GM18519 (cell line): ENCODE results near the gene PPP1R15B.

Experiments
- ATAC-seq: cut with Tn5 transposase; IDR thresholded peaks from one replicate; pipeline ENCODE4 v1.9.1; 2021; ENCODE audit warnings: mild to moderate bottlenecking, moderate library complexity; ENCODE audit not compliant: unreplicated experiment, low FRiP score

PPP1R15B gene

GRCh38 chr1:204373911-204374310, 37.7 kb downstream of the PPP1R15B start:
- ATAC-seq = no peak

DNA sequence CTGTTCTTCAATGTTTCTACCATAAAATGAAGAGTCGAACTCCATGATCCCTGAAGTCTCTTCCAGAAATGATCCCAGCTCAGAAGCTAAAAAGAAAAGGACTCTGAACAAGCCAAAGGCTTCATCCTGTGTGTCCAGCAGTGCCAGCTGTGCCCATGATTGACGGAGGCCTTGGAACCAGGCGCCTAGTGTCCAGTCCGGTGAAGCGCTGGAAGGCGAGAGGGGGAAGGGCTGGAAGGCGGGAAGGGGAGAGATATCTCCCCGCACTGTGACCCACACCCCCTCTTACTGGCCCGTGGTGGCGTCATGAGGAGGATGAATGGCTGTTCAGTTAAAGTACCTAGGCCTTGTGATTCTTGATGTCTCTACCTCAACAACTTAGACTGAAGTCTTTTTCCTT, 41.4 kb downstream of the PPP1R15B start:
- ATAC-seq = no peak

DNA sequence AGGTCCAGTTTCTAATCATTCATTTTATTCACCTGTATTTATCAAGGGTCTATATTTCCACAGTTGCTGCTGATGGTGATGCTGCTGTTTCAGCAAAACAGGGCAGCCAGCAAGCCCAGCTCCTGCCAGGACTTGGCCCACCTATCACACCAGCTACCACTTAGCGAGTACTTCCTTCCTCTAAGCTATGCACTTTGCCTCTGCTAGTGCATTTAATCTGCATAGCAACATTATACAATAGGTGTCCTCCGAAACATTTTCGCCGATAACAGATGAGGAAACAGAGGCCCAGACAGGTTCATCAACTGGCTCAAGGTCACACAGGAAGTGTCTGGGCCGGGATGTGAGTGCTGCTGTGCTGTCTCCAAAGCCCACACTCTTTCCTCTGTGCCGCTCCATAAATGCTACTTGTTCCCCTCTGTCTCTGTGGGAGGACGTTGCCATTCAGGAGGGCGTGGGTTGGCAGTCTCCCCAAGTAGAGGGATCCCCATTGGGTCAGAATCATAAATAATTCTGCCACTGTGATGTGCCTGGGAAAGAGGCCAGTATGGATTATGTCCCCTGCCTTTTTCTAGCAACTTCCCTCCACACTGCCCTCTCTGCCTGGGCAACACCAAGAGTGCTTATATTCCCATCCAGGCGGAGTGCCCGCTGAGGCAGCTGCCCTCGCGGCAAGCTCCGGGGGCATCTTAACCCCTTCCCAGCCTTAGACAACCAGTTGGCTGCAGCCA, 42.5 kb downstream of the PPP1R15B start:
- ATAC-seq = no peak

DNA sequence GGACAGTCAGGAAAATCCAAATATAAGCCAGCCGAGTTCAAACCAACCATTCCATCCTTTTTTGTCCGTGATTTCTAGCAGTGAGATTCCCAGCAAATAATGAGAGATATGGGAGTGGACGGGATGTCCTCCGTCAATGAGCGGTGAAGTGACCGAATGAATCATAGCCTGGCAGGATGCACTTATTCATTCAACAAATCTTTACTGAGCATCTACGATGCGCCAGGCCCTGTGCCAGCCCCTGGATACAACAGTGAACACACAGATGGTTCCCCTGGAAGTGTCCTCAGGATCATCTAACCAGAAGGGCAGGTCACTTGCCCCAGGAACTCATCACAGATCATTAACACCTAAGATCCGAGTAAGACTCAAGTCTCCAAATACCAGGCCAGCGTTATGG, 43.7 kb downstream of the PPP1R15B start:
- no peak for ATAC-seq

DNA sequence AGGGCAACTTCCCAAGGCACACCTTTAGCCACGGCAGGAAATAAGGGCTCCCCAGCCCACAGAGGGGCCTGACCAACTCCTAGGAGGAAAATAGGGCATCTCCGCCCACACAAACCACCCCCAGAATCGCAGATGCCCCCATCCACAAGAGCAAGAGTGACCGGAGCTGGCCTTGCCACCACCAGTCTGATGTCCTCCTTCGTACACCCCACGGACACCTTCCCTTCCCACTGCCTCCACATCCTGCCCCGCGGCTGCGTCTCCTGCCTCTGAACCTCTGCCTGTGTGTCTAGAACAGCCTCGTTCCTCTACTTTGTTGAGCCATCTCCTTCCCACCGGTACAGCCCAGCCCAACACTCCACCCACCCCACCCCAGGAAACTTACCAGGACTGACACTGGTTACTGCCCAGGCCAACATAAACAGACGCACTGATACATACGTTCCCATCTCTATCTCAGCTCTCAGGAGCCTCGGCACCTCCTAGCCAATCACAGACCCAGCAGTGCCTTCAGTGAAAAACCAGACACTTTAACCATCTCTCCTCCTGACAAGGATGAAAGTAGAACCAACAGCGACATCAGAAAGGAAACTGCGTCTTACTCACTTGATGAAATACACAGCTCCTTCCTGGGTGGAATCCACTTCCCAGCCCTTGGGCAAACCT, 44.3 kb downstream of the PPP1R15B start:
- no peak for ATAC-seq

DNA sequence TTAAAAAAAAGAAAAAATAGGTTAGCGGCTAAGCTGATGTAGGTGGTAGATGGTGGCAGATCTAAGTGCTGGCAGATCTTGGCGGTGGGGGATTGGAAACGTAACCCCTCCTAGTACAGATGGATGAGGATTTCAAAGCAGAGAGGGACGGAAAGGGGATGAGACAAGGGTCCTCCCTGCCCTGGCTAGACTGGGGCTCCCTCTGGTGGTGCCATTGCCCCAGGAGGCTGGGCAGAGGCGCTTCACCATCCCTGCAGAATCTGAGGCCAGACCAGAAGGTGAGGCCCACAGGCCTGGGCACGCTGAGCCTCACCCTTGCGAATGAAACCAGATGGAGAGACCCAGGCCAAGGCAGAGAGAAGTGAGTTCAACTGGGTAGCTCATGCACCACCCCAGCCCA, 44.9 kb downstream of the PPP1R15B start:
- ATAC-seq = no peak

- ATAC-seq = no peak
Measured at GRCh38 chr1:204363335-204364114, 48.1 kb downstream of the PPP1R15B start.

DNA sequence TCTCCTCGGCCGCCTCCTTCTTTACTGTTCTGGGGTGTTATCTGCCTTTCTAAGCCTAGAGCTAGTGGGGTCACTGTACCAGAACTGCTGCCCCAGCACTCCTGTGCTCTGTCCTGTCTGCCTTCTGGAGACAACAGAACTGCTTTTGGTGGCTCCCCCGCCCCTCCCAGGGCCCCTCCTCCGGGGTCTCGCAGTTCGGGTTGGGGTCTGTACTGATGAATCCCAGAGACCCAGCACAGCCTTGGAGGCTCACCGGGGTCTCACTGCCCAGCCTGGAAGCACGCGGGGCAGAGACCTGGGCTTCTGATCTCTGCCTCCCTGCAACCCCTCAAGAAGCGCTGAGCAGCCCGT, 48.7 kb downstream of the PPP1R15B start:
- ATAC-seq = no peak

DNA sequence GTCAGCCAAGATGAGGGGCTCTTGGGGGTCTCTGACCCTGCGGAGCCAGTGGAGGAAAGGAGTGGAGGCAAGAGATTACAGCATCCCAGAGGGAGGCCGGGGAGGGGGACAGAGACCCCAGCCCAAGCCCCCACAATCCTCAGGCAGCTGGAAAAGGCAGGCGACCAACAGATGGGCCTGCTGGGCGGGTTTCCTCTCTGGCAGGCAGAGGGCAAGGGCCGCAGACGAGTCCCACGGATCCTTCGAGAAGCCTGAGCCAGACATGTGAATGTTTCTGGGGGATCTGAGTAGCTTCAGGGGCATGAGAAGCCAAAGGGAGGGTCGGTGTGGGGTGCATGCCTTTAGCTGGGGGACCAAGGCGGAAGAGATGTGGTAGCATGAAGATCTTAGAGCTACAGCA, 49.8 kb downstream of the PPP1R15B start:
- no peak for ATAC-seq

DNA sequence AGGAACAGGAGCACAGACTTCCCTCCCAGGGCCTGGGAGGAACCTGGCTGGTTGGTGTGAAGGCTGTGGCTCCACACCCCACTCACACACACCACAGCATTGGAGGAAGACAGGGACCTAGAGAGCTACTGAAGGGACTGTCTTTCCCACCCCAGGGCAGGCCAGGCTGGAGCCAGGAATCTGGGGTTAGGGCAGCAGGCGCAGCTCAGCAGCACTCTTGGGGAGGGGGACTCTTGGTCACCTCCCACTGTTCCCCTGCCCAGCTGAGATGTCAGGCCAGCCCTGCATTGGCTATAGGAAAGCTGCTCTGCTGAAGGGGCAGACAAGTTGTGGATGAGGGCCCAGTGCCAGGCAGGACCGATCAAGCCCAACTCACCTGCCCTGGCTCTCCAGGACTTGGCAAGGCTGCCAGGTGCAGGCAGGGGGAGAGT, 50.3 kb downstream of the PPP1R15B start:
- ATAC-seq = no peak

DNA sequence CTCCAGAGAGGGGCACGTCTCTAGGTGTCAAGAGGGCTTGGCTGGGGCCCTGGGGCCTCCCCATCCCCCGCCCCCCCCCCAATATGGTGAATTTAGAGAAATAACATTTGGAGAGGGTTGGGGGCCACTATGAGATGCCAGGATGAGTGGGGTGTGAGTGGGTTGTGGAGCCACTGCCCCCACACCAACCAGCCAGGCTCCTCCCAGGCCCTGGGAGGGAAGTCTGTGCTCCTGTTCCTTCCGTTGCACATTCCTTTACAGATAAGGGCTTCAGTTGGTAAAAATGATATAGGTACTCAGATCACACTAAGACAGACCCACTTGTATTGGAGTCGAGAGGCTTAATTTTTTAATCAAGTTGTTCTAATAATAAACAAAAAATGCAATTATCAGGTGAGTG, 51.3 kb downstream of the PPP1R15B start:
- ATAC-seq = no peak

DNA sequence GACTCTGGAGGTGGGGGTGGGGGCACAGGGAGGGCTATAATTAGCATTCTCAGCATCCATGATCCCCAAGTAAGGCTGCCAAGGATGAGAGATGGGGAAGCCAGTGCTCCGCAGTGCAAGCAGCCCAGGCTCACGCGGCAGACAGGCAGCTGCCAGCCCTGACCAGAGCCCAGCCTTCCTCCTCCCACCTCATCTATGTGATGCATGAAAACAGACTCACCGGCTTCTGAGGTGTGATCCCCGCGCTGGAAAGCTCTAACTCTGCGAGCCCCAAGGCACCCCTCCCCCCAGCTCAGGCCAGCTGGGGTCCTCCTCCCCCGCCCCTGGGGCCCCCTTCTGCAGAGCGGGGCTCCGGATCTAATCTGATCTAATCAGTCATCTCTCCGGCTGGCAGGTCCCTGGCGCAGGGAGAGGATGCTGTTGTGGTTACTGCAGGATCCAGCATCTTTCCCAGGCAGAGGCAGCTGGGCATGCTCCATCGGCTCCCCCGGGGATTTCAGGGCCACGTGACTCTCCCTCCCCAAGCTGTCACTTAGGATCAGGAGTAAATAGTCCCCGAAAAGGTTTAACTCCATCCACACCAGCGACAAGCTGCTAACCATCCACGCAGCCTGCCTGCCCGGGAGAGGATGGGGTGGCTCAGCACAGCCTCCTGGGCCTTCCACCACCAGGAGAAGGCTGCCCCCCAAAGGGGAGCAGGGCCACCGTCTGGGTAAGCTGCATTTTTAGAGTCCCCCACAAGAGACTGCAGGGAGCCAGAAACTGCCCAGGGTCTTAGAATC, 52.0 kb downstream of the PPP1R15B start, which contains the start of gene PLEKHA6:
PLEKHA6 (minus strand) TSS at position 456 of the 782 bp plus-strand sequence. CDS start 86,202 bp downstream, outside the sequence.
- no peak for ATAC-seq

DNA sequence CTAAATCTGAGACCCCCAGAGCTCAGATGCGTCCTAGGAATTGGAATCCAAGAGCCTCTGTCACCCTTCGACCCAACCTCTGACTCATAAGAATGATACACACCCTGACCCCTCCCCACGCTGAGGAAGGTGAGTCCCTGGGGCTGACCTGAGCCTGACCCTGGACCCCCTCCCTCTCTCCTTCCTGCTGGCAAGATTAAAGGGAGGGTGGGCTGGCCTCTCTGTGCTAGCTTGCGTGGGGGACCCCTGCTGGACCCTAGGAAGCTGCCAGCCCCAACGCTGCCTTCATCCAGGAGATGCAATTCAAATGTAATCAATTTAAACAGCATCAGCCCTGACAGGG, 52.5 kb downstream of the PPP1R15B start:
- ATAC-seq = no peak

DNA sequence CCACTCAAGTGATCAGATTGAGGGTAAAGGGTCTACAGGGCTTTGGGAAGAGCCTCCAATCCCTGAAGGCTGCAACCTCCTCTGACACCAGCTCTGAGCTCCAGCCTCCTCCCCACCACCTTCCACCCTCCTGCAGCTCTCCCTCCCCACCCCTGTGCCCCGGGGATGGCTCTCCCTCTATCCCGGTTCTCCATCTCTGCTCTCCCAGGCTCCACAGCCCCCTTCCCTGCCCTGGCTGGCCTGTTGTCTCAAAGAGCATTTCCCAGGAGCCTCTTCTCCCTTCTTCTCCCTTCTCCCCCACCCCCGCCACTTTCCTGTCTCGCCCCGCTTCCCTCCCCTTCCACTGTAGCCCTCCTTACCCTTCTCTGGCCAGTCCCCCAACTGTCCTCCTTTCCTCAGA, 53.0 kb downstream of the PPP1R15B start:
- no peak for ATAC-seq

DNA sequence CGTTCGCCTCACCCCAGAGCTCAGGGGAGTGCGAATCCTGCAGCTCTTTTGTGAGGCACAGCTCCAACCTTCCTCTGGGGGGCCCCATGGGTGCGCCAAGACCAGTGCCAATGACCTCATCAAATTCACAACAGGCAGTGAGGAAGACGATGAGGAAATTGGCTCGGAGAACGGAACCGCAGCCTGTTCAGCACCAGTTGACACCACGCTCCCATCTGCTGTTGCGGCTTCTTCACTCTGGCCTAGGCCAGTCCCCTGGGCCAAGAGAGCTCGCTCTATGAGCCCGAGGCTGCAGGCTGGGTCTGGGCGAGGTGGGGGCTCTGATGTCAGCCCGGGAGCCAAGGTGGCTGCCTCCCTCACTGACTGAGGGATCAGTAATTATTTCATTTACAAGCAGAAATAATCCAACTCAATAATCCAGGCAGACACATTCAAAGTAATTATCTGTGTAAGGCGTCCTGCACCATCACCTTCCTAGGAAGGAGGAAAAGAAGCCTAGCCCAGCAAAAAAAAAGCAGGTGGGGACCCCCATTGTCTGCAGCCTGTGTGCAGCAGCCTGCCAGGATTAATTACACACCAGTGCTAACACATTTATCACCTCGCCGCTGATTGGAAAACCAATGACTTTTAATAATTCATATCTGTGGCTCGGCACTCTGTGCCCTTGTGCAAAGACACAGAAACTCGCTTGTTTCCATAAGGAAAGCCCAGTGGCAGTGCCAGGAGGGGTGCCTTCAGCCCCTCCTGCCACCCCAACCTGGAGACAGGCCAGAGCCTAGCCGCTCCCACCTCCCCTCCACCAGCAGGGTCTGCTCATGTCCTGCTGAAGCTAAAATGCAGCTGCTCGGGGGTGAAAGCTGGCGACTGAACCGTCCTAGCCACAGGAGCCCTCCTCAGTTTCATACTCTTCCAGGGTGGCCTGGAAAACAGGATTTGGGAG, 53.8 kb downstream of the PPP1R15B start:
- ATAC-seq = no peak

DNA sequence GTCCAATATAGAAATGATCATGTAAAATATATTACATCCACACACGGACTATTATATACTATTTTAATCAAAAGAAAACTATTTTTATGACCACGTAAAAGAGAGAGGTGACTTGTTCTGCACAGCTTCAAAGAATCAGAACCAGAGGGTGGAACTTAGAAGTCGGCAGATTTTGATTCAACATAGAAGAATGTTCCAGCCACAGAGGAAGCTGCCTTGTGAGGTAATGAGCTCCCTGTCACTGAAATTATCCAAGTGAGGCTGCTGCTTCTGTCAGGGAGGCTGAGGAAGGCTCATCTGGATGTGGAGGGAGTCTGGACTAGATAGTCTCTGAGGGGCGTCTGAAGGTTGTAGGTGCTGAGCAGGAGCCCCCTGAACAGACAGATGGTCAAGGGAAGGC, 54.6 kb downstream of the PPP1R15B start:
- no peak for ATAC-seq

DNA sequence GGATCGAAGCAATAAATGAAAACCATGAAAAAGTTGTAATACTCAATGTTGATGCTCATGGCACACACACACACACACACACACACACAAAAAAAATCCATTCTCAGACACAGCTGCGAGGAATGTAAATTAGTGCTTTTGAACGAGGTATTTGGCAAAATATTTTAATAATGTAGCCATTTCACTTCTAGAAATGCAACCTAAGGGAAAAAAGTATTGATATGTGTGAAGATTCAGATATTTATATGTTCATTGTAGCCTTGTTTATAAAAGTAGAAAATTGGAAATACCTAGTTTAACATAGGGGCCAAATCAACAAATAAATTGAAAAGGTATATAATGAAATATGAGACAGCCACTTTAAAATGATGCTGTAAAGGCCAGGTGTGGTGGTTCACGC, 55.7 kb downstream of the PPP1R15B start:
- no peak for ATAC-seq

- ATAC-seq = no peak
Measured at GRCh38 chr1:204354579-204354978, 57.0 kb downstream of the PPP1R15B start.
